GM18499 (cell line): ENCODE data around the gene VEPH1.
A peak's percentile ranks its signal among the peaks of the same experiment; 100 is the strongest.

Experiments used
- ATAC-seq: cut with Tn5 transposase; IDR thresholded peaks from one replicate; pipeline ENCODE4 v1.9.1; 2021; ENCODE audit warnings: moderate number of reproducible peaks; ENCODE audit not compliant: insufficient read depth, unreplicated experiment

The VEPH1 gene

DNA sequence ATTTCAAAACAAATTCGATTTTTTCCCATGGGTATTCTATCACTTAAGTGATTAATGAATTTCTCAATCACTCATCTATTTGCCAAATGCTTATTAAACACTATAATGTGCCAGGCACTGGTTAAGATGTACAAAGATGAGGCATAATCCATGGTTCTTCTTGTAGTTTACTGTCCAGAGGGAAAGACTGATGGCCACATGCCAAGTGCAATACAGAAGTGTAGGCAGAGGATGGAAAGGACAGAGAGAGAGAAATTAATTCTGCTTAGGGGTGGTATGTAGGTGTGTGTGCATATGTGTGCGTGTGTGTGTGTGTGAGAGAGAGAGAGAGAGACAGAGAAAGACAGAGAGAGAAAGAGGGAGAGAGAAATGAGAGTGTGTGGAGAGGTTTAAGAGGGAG is 222.4 kb downstream of the VEPH1 start:
- no peak for ATAC-seq

DNA sequence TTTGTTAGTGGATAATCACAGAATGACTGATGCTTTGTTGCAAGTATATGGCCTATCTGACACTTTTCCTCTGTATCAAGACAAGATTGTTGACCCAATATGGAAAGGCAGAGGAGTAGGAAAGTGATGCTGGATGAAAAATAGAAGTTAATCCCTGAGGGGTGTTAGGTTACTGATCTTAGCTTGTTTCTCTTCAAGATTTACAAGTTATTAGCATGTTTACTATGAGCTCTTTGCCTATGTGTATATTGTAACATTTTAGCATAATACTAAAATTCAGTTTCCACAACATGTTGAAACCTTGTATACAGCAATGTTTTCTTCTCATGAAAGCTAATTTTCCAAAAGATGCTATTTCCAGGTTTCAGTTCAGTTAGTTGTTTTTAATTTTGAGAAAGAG is 222.9 kb downstream of the VEPH1 start:
- ATAC-seq, result no peak

DNA sequence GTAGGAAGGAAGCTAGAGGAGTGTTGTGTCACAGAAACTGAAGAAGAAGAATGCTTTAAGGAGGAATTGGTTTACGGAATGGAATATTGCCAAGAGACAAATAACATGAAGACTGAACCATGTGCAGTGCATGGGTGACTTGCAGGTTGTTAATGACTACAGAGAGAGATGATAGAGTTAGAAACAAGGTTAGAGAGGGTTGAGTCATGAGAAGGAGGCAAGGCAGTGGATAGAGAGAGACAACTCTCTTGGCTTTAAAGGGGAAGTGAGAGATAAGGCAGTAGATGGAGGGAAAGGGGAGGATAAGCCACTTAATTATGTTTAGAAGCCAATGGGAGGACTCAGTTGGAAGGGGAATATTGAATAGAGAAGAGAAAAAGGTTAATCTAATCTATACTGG is 224.0 kb downstream of the VEPH1 start:
- ATAC-seq, result no peak

DNA sequence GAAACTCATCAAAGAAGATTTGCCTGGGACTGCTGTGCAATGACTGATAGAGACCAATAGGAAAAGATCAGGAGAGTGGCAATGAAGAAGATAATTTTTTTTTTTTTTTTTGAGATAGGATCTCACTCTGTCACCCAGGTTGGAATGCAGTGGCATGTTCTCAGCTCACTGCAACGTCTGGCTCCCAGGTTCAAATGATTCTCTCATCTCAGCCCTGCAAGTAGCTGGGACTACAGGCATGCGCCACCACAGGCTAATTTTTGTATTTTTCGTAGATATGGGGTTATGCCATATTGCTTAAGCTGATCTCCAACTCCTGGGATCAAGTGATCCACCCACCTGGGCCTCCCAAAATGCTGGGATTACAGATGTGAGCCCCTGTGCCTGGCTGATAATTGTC is 226.4 kb downstream of the VEPH1 start:
- ATAC-seq, result no peak

DNA sequence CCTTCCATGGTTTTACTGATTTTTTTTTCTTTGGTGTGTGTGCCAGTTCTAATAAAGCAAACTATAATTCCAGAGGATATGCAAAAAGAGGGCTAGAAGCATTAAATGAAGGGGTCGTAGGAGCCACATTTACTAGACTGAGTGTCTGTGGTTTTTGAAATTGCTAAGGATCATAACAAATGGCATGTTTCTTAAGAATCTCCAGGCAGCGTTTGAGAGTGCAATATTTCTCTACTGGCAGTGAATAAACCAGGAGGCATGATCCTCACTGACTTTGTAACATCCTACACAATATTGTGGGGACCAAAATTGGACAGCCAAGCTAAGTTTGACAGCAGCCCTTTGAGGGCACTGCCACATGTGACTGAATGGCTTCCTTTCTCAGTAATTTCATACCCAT is 227.4 kb downstream of the VEPH1 start:
- ATAC-seq, result no peak

DNA sequence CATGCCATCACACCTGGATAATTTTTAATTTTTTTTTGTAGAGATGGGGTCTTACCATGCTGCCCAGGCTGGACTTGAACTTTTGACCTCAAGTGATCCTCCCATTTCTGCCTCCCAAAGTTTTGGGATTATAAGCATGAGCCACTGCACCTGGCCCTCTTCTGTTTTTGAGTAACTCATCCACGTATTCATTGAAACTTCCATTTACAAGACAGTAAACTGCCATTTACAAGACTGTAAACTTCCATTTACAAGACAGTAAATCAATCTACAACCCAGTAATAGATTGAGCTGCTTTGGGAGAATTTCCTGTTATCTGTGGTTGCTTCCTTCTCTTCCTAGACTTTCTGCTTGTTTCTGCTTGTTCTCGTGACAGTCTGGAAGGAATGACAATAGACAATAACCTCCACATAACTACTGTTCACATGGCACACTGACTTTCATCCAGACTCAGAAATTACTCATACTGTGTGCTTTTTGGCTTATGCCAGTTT is 228.5 kb downstream of the VEPH1 start:
- ATAC-seq, result no peak

DNA sequence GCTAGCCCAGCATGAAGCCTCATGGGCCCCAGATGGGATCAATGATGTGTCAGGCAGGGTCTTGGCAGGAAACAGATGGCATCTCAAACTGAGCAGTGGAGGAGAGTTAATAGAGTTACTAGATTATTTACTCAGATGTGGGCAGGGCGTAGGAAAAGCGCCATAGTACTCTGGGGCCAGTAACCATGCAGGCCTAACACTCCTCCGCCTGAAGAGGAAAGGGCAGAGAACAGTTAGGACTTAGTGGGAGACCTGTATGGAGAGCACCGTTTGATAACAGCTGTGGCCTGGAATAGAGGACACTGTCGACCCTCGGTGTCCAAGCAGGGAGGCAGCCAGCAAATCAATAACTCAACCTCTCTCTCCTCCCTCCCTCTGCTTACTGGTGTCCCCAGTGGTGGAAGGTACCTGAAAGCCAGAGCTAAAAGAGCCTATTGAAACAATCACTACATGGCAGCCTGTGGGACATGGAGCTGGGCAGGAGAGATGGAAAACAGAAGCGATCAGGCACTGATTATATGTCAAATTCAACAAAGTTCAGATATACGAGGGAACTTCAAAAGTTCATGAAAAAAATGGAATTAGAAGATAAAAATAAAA is 231.8 kb downstream of the VEPH1 start:
- ATAC-seq, result no peak

DNA sequence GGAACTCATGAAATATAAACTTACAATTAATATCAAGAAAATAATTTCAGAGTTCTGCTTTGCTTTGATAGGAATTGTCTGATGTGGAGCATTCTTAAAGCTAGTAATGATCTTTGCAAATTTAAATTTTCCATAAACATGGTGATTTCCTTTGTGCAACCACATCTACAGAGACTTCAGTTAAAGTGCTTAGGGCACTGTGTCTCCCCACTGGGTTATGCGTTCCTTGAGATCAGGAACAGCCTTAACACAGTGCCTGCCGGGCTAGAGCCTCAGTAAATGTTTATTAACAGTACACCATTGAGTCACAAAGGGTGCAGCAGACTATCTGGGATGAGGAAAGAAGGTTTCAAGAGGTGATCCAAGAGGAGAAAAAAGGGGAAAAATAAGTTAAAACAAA is 235.2 kb downstream of the VEPH1 start:
- no peak for ATAC-seq

DNA sequence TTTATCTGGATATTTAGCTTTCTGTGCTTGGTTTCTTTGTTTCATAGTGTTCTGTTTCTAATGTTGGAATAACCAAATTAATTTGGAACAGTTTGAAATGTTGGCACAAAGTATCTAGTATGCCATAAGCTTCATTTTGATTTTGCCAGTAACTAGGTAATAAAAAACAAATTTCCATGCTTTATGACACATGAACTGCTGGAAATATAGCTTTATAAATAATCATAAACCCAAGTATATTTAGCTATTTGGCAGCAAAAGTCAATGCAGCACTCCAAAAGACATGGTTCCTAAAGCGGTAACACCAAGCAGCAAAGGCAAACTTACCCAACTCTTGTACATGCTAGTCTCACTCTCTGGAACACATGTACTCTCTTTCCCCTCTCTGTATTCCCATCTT is 237.3 kb downstream of the VEPH1 start:
- ATAC-seq, result no peak

DNA sequence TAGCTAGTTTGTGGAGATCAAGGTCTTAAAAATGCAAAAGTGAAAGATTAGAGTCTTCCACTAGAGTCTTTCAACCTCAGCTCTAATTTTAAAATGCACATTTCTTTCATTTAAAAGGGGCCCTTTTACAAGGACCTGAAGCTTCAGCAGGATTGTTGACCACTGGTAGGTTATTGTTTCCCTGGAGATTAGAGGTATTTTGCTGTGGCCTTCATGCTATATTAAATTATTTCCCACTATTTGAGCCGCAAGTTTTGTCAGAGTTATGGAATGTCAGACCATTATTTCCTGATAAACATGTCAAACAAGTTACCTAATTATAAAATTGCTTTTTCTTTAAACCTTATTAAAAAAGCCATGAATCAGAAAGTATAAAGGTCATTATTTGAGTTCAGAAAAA is 240.2 kb downstream of the VEPH1 start:
- ATAC-seq, result no peak

DNA sequence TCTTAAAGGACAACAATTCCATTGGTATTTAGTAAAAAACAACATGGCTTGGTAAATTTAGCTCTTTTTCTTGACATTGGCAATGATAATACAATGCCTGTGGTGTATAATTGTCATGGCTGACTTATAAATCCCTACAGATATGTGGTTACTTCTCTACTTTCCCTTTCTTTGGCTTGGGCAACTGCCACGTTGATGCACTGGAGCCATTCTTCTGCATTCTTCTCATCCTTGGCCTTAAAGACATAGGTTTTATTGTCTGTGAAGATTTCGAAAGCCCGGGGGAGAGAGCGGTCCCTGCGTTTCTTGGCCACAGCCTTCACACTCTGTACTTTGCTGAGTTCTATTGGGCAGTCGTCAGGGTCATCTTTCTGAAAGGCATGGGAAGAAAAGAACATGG is 242.2 kb downstream of the VEPH1 start:
- ATAC-seq, result no peak

DNA sequence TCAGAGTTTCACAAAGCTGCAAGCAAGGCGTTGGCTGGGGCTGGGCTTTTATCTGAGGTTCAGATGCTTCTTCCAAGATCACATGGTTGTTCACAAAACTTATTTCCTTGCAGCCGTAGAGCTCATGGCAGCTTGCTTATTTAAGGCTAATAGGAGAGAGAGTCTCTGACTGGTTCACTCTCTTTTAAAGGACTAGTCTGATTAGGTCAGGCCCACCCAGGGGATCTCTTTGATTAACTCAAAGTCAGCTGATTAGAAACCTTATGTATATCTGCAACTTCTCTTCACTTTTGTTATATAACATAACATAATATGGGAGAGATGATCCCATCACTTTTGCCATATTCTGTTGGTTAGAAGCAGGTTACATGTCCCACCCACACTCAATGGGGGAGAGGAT is 243.4 kb downstream of the VEPH1 start:
- no peak for ATAC-seq

DNA sequence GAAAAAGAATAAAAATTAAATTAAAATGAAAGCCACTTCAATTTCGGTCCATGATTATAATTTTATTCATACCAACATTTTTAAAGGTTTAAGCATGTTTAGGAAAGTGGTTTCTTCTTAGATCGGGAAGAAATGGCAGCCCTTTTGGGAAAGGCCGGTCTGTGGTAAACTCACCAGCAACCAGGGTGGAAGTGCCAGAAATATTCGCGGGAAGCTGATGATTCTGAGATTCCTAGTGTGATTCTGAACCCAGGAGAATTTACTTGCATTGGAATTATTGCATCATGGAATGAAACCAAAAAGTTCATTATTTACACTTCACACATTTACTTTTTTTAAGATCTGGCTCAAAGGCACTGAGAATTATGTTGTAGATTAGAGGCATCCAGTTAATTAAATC is 246.1 kb downstream of the VEPH1 start:
- no peak for ATAC-seq

DNA sequence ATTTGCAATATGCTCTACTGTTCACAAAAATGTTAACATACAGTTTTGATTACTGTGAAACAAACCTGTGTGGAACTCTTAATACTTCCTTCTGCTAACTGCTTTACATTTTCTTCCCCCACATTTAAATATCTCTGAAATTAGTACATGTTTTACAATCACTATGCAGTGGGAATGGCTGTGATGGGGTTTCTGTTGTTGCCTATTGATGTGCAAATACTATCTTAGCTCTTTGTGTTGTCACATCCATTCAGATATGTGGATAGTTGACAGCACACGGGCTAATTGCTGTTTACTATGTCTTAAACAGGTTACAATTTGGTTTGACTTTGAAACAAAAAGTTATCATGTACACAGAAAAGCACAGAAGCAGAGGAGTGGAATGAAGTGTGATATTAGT is 247.4 kb downstream of the VEPH1 start:
- ATAC-seq, result no peak

DNA sequence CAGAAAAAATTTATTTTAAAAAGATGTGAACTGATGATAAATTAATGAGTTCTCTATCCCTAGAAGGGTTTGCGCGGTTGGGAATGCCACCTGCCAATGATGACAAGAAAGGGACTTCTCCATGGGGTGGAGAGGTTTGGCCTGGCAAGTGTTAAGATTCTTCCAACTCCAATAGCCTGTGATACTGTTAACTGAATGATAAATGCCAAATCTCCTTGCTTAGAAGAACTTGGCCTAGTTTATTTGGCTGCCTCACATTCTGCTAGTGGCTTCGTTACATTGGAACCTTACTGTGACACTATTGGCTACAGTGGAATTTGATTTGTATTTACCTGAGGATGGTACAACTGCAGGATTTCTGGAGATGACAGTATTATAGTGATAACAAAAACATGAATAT is 251.5 kb downstream of the VEPH1 start:
- no peak for ATAC-seq

DNA sequence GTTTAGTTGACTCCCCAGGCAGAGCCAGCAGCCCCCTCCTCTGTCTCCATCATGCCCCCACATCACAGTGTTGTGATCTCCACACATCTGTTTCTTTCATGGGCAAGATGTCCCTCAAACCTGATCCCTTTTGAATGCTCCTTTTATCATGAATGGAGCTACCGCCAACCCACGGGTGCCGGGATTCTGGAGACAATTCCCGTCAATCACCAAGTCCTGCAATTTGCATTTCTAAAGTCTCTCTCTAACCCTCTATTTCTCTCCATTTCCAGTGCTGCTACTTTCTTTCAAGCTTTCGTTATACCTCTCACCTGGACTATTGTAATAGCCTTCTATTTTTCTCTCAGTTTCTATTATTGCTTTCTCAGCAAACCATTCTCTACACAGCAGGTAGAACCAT is 253.6 kb downstream of the VEPH1 start:
- ATAC-seq, result no peak

DNA sequence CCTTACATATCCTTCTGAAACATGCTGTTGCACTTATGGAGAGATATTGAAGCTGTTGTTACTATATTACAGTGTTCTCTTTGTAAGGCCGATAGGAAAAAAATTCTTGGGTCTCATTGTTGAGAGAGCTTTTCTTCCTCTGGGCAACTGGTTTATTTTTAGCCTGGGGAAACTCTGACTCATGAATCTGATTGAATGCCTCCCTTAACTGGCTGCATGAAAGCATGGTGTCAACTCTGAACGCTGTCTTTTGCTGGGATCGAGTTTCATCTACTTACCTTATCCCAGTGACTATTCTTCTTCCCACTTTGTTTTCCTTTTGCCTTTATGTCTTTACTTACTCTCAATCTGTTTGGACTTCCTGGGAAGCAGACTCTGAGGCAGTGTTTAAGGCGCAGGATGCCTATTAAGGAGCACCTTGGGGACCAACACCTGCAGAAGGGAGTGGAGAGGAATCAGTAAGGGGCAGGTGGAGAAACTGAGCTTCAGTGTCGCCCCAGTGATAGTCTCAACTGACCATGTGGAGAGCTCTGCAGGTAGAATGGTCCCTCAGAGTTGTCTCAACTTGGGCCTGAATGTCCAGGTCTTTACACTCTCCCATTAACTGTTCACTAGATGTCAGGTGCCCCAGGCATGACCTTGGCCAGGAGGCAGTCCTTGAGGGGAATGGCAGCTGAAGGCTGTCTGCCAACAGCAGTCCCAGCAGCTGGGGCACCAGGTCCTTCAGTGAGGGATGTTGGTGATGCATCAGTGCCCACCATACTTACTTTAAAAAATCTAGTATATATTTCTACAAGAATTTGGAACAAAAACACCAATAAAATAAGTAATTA is 254.4 kb downstream of the VEPH1 start:
- ATAC-seq, result no peak

DNA sequence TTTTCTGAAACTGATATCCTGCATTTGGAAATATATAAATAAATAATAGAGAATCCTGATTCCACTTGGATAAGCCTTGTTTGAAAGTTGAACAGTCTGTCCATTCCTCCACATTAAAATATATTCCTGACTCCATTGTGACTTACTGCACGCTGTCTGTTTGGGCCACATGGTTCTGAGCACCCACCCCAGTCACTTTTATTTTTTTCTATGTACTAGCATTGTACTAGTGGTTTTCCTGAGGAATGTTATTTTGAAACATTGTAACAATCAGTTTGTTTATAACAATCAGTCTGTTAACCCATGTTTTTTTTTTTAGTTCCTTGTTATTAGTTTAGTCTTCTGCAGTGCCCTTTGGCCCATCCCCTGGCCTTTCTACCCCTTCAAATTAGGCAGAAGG is 255.8 kb downstream of the VEPH1 start:
- ATAC-seq, result no peak

DNA sequence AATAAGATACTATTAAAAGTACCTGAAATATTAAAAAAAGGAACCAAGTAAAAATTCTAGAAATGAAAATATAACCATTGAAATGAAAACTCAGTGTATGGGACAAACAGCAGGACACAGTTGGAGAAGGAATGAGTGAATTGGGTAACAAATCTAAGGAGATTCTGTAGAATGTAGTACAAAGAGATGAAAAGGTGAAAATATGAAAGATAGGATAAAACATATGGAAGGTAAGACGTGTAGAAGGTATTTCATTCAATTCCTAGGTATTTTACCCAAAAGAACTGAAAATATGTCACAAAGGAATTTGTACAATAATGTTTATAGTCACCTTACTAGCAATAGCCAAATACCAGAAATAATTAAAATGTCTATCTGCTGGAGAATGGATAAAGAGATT is 260.4 kb downstream of the VEPH1 start:
- no peak for ATAC-seq

DNA sequence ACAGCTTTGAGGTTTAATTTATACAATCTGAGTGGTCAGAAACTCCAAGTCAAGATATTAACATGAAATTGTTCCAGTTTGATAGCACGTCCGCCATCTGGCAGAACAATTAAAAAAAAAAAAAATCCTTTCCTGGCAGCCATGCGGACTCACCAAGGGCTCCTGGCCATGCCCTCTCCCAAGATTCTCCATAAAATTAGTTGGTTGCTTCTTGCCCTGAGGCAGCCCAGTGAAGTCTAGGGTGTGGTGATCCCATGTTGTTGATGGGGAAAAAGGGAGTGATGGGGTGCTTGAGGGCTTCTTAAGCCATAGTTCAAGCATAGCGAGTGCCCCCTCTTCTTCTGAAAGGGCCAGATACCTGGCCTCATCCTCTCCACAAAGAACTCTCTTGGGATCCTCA is 261.6 kb downstream of the VEPH1 start:
- no peak for ATAC-seq

DNA sequence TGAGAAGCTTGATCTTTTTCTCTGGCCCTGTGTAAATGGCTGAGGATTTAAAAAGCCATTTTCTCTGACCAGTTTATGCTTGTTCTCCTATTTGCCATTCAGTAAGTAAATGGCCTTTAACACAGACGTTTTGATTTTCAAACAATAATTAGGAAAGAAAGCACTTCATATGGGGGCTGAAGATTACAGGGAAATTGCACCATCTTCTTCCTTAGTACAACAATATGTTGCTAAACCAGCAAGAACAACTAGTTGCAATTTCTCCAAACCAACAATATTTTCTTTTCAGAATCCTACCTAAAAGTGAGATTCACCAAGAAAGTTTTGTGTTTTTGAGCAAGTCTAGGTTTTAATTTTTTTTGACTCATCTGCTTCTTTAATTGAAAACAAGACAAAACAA is 262.8 kb downstream of the VEPH1 start:
- ATAC-seq, result no peak

DNA sequence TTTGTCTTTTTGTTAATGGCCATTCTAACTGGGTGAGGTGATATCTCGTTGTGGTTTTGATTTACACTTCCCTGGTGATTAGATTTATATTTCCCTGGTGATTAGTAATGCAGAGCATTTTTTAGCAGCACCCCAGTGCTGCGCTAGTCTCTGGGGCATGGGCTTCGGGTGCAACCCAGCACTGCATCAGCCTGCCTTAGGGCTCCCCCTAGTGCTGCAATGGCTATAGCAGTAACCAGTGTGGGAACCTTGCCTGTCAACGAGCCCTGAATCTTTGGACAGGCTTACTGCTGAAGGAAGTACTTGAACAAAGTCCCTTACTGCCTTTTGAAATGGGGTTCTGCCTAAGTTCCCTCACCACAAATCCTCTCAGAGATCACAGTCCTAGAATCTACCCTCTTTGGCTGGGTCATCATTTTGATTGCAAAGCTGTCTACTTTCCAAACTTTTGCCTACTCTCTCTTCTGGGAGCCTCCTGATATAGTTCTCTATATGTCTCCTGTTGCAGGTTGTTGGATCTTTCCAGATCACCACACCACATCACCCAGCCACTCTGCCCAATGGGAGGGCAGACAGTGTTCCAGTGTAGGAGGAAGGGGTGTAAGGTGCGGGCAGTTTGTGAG is 264.0 kb downstream of the VEPH1 start:
- ATAC-seq, result peak; percentile 95
